NT2/D1 (cell line): ENCODE results near the gene CDKN2B-AS1.

Source experiments
- YY1 ChIP-seq: IDR thresholded peaks from 2 replicates; pipeline ENCODE4 v1.6.1; 2011; ENCODE audit not compliant: insufficient read length, insufficient read depth
- ZNF274 ChIP-seq: IDR thresholded peaks from 2 replicates; pipeline ENCODE4 v1.6.1; 2011; ENCODE audit warnings: mild to moderate bottlenecking, low read depth, low read length

DNA sequence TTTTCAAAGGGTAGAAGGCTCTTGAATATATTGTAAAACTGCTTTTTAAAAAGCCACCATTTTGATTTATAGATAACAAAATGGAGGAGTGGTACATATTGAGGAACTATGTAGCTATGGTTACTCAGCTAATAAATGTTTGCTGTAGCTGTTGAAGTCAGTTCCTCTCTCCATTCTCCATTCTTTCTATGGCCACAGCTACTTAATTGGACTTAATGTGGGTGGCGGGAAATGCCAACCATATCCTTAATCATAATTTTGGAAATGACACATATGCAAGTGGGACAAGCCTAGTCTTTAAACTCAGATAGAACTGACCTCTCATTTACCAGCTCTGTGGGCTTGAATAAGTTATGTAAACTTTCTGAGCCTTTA is 11.0 kb upstream of the CDKN2B-AS1 start:
- TF ChIP-seq YY1 (no peak), ZNF274 (no peak)
